ENCODE results near the gene TANC2.

- TF ChIP-seq NFYB (CRISPR knock-in tag; conservative IDR thresholded peaks at IDR 0.05; ENCODE audit: low read depth) = no peak
- TF ChIP-seq CTCF (IDR thresholded peaks at IDR 0.05) = no peak
- no peak for TF ChIP-seq ESRRA (CRISPR knock-in tag; IDR thresholded peaks at IDR 0.05; ENCODE audit: borderline replicate concordance)
- TF ChIP-seq GABPB1 (CRISPR knock-in tag; IDR thresholded peaks at IDR 0.05) = no peak
- no peak for TF ChIP-seq MAX (CRISPR knock-in tag; IDR thresholded peaks at IDR 0.05)
- TF ChIP-seq TEAD4 (CRISPR knock-in tag; IDR thresholded peaks at IDR 0.05) = no peak
- TF ChIP-seq ZBTB21 (CRISPR knock-in tag; IDR thresholded peaks at IDR 0.05; ENCODE audit: borderline replicate concordance) = no peak
- no peak for TF ChIP-seq ATF2 (CRISPR knock-in tag; IDR thresholded peaks at IDR 0.05; ENCODE audit: borderline replicate concordance, low read depth)
- TF ChIP-seq TCF7 (CRISPR knock-in tag; IDR thresholded peaks at IDR 0.05; ENCODE audit: low read depth) = no peak
These were observed 39.0 kb upstream of the TANC2 start for GRCh38 chr17:62927083-62927482.
